Gastrocnemius medialis (tissue), 4 donors: ENCODE results near the gene PEX1. TPM values are rescaled to one million over a fixed set of nuclear protein-coding genes. Genes with fewer than 3 reads are reported as not detected.

Experiments used
- ATAC-seq, 2 donors: fragments of 150-250 bp; one replicate each; pipeline ENCODE4 v1.9.1; 2016
- DNase-seq, 2 donors: peaks; one replicate each; pipeline ENCODE4 v3.0.0-alpha.2; 2019
- H3K27ac ChIP-seq, 4 donors: fragments of 200-600 bp; sonication (generic); 1 replicate in 1 of 4; 2 replicates in 3 of 4; pipeline ENCODE4 v1.5.1; 2016 to 2018; ENCODE audit warnings: mild to moderate bottlenecking in 2 of 4, moderate library complexity in 1 of 4
- H3K27me3 ChIP-seq, 3 donors: fragments of 200-600 bp; sonication (generic) in 2 of 3; 1 replicate in 1 of 3; 2 replicates in 2 of 3; pipeline versions ENCODE4 v1.5.1 to v1.6.0; 2016 to 2019; ENCODE audit warnings: mild to moderate bottlenecking in 1 of 3, moderate library complexity in 1 of 3
- H3K36me3 ChIP-seq, 2 donors: fragments of 200-600 bp; sonication (generic) in 1 of 2; one replicate each; pipeline ENCODE4 v1.5.1; 2017 to 2018
- H3K4me1 ChIP-seq, 2 donors: fragments of 200-600 bp; sonication (generic) in 1 of 2; one replicate each; pipeline ENCODE4 v1.5.1; 2016 to 2017; ENCODE audit warnings: mild to moderate bottlenecking in 2 of 2
- H3K4me3 ChIP-seq, 4 donors: fragments of 200-600 bp; sonication (generic) in 3 of 4; 1 replicate in 1 of 4; 2 replicates in 3 of 4; pipeline ENCODE4 v1.5.1; 2016 to 2019; ENCODE audit warnings: mild to moderate bottlenecking in 2 of 4
- H3K9me3 ChIP-seq, 3 donors: fragments of 200-600 bp; sonication (generic) in 2 of 3; 1 replicate in 1 of 3; 2 replicates in 2 of 3; pipeline ENCODE4 v1.5.1; 2016 to 2019
- CTCF ChIP-seq, 5 experiments: fragments of 450-650 bp in 3 of 5; fragments of 200-600 bp in 2 of 5; sonication (generic) in 2 of 5; IDR thresholded peaks in 4 of 5; conservative IDR thresholded peaks in 1 of 5; 1 replicate in 4 of 5; 2 replicates in 1 of 5; pipeline ENCODE4 v1.5.1; 2016 to 2019; ENCODE audit warnings: antibody characterized with exemption in 5 of 5, mild to moderate bottlenecking in 3 of 5, moderate library complexity in 3 of 5
- POLR2A ChIP-seq, 2 donors: fragments of 450-650 bp; IDR thresholded peaks; one replicate each; pipeline ENCODE4 v1.6.1; 2017; ENCODE audit warnings: antibody characterized with exemption in 2 of 2, mild to moderate bottlenecking in 2 of 2, moderate library complexity in 2 of 2
- in situ Hi-C, 4 donors: fragments of 200-750 bp; cut with MboI; loops; one replicate each; pipeline versions ENCODE4 v1.15.0 to v1.8.0; 2017; ENCODE audit warnings: low sequenced_read_pairs in 4 of 4
- intact Hi-C: fragments of 100-400 bp; cut with DNase I; formaldehyde crosslinking; loops from one replicate; pipeline ENCODE4 v1.15.1; 2023; ENCODE audit warnings: low total_unique reads
- total RNA-seq, 4 donors: library from RNA; depleted of rRNA; stranded (reverse); fragments of >200 nt; gene quantifications; one replicate each; pipeline versions ENCODE4 v1.1.0 to v1.2.3, GENCODE V29; 2016

The PEX1 gene
- total RNA-seq, 4 donors from 2014 or later: 8.0 to 22.3 (median 12.3) TPM

DNA sequence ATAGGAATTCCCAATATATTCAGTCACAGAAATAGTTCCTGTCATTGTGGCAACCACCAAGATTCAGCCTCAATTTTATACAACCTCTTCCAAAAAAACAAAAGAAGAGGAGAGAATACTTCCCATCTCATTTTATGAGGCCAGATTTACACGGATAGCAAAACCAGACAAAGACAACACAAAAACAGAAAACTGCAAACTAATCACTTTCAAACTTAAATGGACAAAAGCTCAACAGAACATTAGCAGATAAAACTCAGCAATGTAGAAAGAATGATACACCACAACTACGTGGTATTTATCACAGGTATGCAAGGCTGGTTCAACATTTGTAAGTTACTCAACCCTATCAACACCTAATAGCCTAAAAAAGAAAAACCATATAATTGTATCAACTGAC is 22.0 kb downstream of the PEX1 start:
- intact Hi-C loops (no loop called here), in situ Hi-C loops (no loop called here)
- no peaks in the 10 kb centered on the region for H3K9me3 ChIP-seq
- TF ChIP-seq CTCF (IDR thresholded peaks at IDR 0.05 in 4 of 5, conservative IDR thresholded peaks at IDR 0.05 in 1 of 5) (no peak), POLR2A (IDR thresholded peaks at IDR 0.05) (no peak)
- H3K4me1 ChIP-seq: no peaks in the 10 kb centered on the region
- ATAC-seq (no peak), DNase-seq (no peak)
- H3K36me3 ChIP-seq: peaks cover 0 to 62% of the 10 kb centered on the region in 2 donors
- H3K27me3 ChIP-seq: no peaks in the 10 kb centered on the region
- H3K27ac ChIP-seq: no peak overlapping the region
- H3K4me3 ChIP-seq: no peak overlapping the region

- Histone ChIP-seq H3K9me3 (no peaks in the 10 kb centered on the region), H3K27ac (no peak overlapping the region), H3K36me3 (peaks cover 0 to 65% of the 10 kb centered on the region in 2 donors), H3K4me3 (no peak overlapping the region), H3K4me1 (no peaks in the 10 kb centered on the region), H3K27me3 (no peaks in the 10 kb centered on the region)
- no peak for DNase-seq
- peak in 1 of 2 donors; percentile 55 for ATAC-seq
- no peak for TF ChIP-seq CTCF (IDR thresholded peaks at IDR 0.05 in 4 of 5, conservative IDR thresholded peaks at IDR 0.05 in 1 of 5)
- no peak for TF ChIP-seq POLR2A (IDR thresholded peaks at IDR 0.05)
- intact Hi-C loops: no loop called here
- in situ Hi-C loops: no loop called here
Observed at GRCh38 chr7:92504563-92504962, 23.8 kb downstream of the PEX1 start.

DNA sequence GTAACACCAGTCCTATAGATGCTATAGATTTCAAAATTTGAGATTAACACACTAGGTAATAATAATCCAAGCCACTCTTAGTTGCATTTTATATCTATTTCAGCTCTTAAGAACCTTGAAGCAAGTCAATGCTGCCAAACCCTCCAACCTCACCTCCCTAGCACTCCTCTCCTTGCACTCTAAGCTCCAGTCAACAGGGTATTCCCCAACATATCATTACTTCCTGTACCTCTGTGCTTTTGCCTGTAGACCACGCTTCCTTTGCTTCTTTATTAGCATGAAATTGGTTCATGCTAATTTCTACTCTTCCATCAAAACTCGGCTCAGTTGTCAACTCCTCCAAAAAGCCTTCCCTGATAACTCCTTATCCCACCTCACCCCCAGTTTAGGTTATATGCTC is 24.6 kb downstream of the PEX1 start:
- Histone ChIP-seq H3K9me3 (no peaks in the 10 kb centered on the region), H3K27me3 (no peaks in the 10 kb centered on the region), H3K27ac (no peak overlapping the region), H3K4me3 (no peak overlapping the region), H3K4me1 (no peaks in the 10 kb centered on the region), H3K36me3 (peaks cover 0 to 73% of the 10 kb centered on the region in 2 donors)
- intact Hi-C loops: no loop called here
- DNase-seq: no peak
- in situ Hi-C loops: no loop called here
- ATAC-seq: no peak
- TF ChIP-seq CTCF (IDR thresholded peaks at IDR 0.05 in 4 of 5, conservative IDR thresholded peaks at IDR 0.05 in 1 of 5) (no peak), POLR2A (IDR thresholded peaks at IDR 0.05) (no peak)

- peaks cover 2 to 77% of the 10 kb centered on the region in 2 donors for H3K36me3 ChIP-seq
- in situ Hi-C loops: no loop called here
Observed at GRCh38 chr7:92498557-92498956, 29.8 kb downstream of the PEX1 start.

More at GRCh38 chr7:92498557-92498956, 29.8 kb downstream of the PEX1 start:
- ATAC-seq: no peak
- no peak overlapping the region for H3K4me3 ChIP-seq
- H3K27me3 ChIP-seq: no peaks in the 10 kb centered on the region
- H3K4me1 ChIP-seq: no peaks in the 10 kb centered on the region
- no peaks in the 10 kb centered on the region for H3K9me3 ChIP-seq
- H3K27ac ChIP-seq: no peak overlapping the region
- no peak for TF ChIP-seq POLR2A (IDR thresholded peaks at IDR 0.05)
- TF ChIP-seq CTCF (IDR thresholded peaks at IDR 0.05 in 4 of 5, conservative IDR thresholded peaks at IDR 0.05 in 1 of 5): no peak
- no peak for DNase-seq
- intact Hi-C loops: no loop called here
